OCI-LY3 (cell line): Measurements from ENCODE around the gene CCDC154.

Source experiments
- H2AFZ ChIP-seq: fragments of 200-600, 300-600 bp; shearing (Covaris generic); 2 replicates; pipeline ENCODE4 v1.6.0; 2014; ENCODE audit warnings: antibody characterized with exemption, low read depth, low read length
- H3K27ac ChIP-seq: fragments of 200-600, 300-600 bp; sonication (generic); 2 replicates; pipeline ENCODE4 v1.5.1; 2014; ENCODE audit warnings: mild to moderate bottlenecking, low read length, moderate library complexity, mixed read lengths
- H3K27me3 ChIP-seq: fragments of 200-600, 300-600 bp; sonication (generic); 2 replicates; pipeline ENCODE4 v1.6.1; 2014; ENCODE audit warnings: low read depth, low read length, mixed read lengths
- H3K36me3 ChIP-seq: fragments of 200-600, 300-600 bp; sonication (generic); replicated peaks from 2 replicates; pipeline ENCODE3; 2014; ENCODE audit warnings: low read depth, low read length, mixed read lengths
- H3K4me1 ChIP-seq: fragments of 300-600, 200-600 bp; sonication (generic); 2 replicates; pipeline ENCODE4 v1.6.1; 2014; ENCODE audit warnings: low read length, mixed read lengths
- H3K4me2 ChIP-seq: fragments of 200-600, 300-600 bp; sonication (generic); 2 replicates; pipeline ENCODE4 v1.6.1; 2014; ENCODE audit warnings: low read length, mixed read lengths
- H3K4me3 ChIP-seq: fragments of 300-600, 200-600 bp; sonication (generic); 2 replicates; pipeline ENCODE4 v1.5.1; 2014; ENCODE audit warnings: antibody characterized with exemption, mild to moderate bottlenecking, low read length, moderate library complexity
- H3K79me2 ChIP-seq: fragments of 300-600, 200-600 bp; shearing (Covaris generic); 2 replicates; pipeline ENCODE4 v1.6.1; 2014; ENCODE audit warnings: mild to moderate bottlenecking, low read length, mixed read lengths
- H3K9ac ChIP-seq: fragments of 300-600, 200-600 bp; shearing (Covaris generic); 2 replicates; pipeline ENCODE4 v1.6.0; 2014; ENCODE audit warnings: mild to moderate bottlenecking, low read length, moderate library complexity
- H3K9me3 ChIP-seq: fragments of 200-600, 300-600 bp; shearing (Covaris generic); 2 replicates; pipeline ENCODE4 v1.6.1; 2014; ENCODE audit warnings: low read length, mixed read lengths; ENCODE audit not compliant: insufficient read depth
- H4K20me1 ChIP-seq: fragments of 200-600, 300-600 bp; sonication (generic); 2 replicates; pipeline ENCODE4 v1.6.1; 2016; ENCODE audit warnings: low read length, mixed read lengths; ENCODE audit not compliant: insufficient read depth
- CTCF ChIP-seq: fragments of 200-600, 300-600 bp; sonication (generic); IDR thresholded peaks from 2 replicates; pipeline ENCODE4 v1.5.1; 2014; ENCODE audit warnings: antibody characterized with exemption, low read length, low read depth
- EZH2phosphoT487 ChIP-seq: fragments of 200-600 bp; shearing (Covaris generic); IDR thresholded peaks from 2 replicates; pipeline ENCODE4 v1.6.1; 2018; ENCODE audit warnings: antibody characterized with exemption, mixed run types, low read depth

Gene CCDC154

GRCh38 chr16:1430214-1430758 lies 14.1 kb downstream of the CCDC154 start:
- H3K36me3 ChIP-seq: no peaks in the 10 kb centered on the region
- peaks cover 5% of the 10 kb centered on the region; the same call in 1 of the 2 replicates for H3K27me3 ChIP-seq
- no peaks in the 10 kb centered on the region for H3K9me3 ChIP-seq
- H3K27ac ChIP-seq: no peak overlapping the region
- no peak for TF ChIP-seq EZH2phosphoT487
- no peak for TF ChIP-seq CTCF
- H3K4me2 ChIP-seq: peak overlapping the region; percentile 9; the same call in 1 of the 2 replicates
- H3K4me3 ChIP-seq: no peak overlapping the region
- peak overlapping the region; percentile 21; the same call in 1 of the 2 replicates for H2AFZ ChIP-seq
- no peak overlapping the region for H3K9ac ChIP-seq
- H3K4me1 ChIP-seq: no peaks in the 10 kb centered on the region
- H3K79me2 ChIP-seq: no peaks in the 10 kb centered on the region
- no peaks in the 10 kb centered on the region for H4K20me1 ChIP-seq

DNA sequence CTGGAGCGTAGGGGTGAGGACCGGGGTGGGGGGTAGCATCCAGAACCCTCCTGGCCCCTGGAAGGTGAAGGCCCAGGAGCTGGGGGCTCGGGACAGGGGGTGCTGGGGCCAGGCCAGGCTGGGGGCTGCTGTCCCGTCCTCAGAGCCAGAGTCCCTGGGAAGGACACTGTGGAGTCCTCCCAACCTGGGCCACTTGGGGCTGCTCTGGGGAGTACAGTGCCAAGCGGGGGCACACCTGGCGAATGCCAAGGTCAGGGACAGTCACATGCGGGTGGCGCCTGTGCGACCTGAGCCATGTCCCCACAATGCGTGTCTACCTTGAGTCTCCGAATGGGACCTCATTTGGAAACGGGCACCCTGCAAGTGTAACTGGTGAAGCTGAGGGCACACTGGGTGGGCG lies 14.7 kb downstream of the CCDC154 start:
- Histone ChIP-seq H3K4me3 (no peak overlapping the region), H3K27ac (no peak overlapping the region), H3K9ac (no peak overlapping the region), H3K27me3 (peaks cover 5% of the 10 kb centered on the region; the same call in 1 of the 2 replicates), H3K4me1 (no peaks in the 10 kb centered on the region), H3K4me2 (no peak overlapping the region), H3K9me3 (no peaks in the 10 kb centered on the region), H3K36me3 (no peaks in the 10 kb centered on the region), H3K79me2 (no peaks in the 10 kb centered on the region), H4K20me1 (no peaks in the 10 kb centered on the region), H2AFZ (no peak overlapping the region)
- TF ChIP-seq EZH2phosphoT487: no peak
- TF ChIP-seq CTCF: no peak

DNA sequence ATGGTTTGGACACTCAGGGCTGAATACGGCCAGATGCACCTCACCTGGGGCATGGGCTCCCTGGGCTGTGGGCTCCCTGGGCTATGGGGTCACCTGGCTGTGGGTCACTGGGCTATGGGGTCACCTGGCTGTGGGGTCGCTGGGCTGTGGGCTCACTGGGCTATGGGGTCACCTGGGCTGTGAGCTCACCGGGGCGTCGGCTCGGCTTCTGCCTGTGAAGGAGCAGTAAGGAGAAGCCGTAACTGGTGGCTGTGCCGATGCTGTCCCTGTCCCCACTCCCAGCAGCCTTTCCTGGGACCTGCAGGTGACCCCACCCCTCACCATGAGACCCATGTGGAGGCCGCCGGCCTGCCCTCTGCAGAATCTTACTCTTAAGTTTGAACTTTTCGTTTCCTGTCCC lies 15.3 kb downstream of the CCDC154 start:
- Histone ChIP-seq H4K20me1 (no peaks in the 10 kb centered on the region), H3K27me3 (peaks cover 5% of the 10 kb centered on the region; the same call in 1 of the 2 replicates), H3K36me3 (no peaks in the 10 kb centered on the region), H3K4me1 (no peaks in the 10 kb centered on the region), H3K27ac (no peak overlapping the region), H3K9me3 (no peaks in the 10 kb centered on the region), H3K4me3 (no peak overlapping the region), H2AFZ (no peak overlapping the region), H3K79me2 (no peaks in the 10 kb centered on the region), H3K4me2 (no peak overlapping the region), H3K9ac (no peak overlapping the region)
- TF ChIP-seq CTCF (no peak), EZH2phosphoT487 (no peak)

- no peak overlapping the region for H3K4me2 ChIP-seq
- peaks cover 5% of the 10 kb centered on the region; the same call in 1 of the 2 replicates for H3K27me3 ChIP-seq
- H3K79me2 ChIP-seq: no peaks in the 10 kb centered on the region
- no peaks in the 10 kb centered on the region for H3K4me1 ChIP-seq
- no peaks in the 10 kb centered on the region for H4K20me1 ChIP-seq
- H3K4me3 ChIP-seq: no peak overlapping the region
- no peaks in the 10 kb centered on the region for H3K9me3 ChIP-seq
- no peak overlapping the region for H3K27ac ChIP-seq
- TF ChIP-seq CTCF: peak; percentile 30
- no peak for TF ChIP-seq EZH2phosphoT487
- no peaks in the 10 kb centered on the region for H3K36me3 ChIP-seq
- H3K9ac ChIP-seq: no peak overlapping the region
- 0 out of 2 replicates have a peak overlapping the region, but pooled peaks have one; percentile 30 for H2AFZ ChIP-seq
These were observed 15.8 kb downstream of the CCDC154 start for GRCh38 chr16:1428511-1428910.
